ENCODE measurements around the gene IDNK.

Gene IDNK

DNA sequence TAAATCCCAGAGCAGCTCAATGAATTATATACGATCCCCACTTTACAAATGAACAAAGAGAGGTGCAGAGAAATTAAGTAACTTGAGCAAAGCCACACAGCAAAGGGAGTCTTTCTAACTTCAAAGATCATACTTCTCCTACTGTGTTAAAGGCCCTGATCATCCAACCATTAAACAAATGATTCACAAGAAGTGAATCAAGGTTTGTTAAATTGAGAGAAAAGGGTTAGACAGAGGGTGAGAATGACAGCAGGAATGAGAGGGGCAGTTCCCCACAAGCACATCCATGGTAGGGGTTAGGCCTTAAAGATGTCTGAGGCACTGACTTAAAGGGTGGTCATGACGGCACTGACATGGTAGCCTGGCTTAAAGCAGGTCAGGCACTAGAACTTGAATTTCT, 10.7 kb downstream of the IDNK start:
- no peak for DNase-seq (ENCODE audit: low spot score)

DNA sequence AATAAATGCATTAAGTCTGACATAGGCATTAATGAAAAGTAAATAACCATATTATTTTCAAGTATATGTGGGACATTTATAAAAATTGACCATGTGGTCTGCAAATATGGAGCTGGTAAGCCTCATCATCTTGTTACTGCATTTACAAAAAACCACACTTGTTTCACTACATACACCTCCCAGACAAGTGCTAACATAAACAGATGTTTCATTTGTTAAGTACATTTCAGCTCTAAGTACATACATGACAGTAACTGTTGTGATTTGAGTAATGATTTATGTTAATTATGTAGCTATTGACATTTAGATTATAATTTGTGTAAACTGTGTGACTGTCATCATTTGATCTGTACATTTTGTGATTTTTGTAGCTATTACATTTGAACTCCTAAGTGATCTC, 13.9 kb downstream of the IDNK start:
- DNase-seq (ENCODE audit: low spot score) = no peak

DNA sequence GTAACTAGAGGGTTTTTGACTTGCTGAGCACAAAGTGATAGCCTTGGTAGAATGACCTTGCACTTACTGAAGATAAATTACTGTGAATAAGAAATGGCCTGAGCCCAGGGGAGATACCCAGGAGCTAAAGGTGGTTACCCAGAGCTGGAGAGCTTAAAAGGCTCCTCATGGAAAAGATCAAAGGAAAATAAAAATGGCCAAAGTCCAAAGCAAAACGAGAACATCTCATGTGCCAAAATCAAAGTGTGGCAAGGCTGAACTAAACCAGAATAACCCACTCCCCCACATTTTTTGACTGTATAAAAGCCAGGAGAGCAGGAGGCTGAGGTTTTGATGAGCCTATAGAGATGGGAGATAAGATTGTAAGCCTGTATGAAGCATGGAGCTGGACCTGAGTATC, 14.4 kb downstream of the IDNK start:
- no peak for DNase-seq (ENCODE audit: low spot score)

DNA sequence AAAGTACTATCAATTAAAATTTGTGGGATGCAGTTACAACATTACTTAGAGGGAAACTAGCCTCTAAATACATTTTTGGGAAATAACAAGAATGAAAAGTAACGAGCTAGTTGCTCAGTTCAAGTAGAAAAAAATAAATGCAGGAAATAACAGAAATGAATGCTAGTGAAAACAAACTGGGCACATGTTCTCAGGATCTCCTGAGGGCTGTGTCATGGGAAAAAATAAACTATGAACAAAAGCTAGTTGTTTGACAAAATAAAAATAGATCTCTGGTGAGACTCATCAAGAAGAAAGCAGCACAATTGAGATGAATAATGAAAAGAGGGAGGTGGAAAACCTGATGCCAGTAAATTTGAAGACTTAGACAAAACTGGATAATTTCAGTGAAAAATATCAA, 16.3 kb downstream of the IDNK start:
- DNase-seq (ENCODE audit: low spot score) = no peak

DNA sequence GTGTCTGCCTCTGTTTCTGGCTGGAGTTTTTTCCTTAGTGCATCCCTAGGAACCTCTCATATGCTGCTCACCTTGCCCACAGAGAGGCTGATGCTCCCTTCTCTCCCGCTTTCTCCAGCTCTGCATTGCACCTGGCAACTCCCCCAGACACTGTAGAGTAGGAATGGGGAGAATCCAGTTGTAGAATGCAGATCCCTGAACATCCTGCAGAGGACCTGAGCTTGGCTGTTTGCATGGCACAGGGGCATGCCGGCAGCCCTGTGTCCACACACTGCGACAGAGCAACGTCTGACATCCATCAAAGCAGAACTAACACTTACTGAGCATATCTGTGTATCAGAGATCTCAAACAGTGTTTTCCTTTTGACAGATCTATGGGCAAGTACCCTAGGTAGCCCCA, 19.9 kb downstream of the IDNK start:
- DNase-seq (ENCODE audit: low spot score) = no peak

DNA sequence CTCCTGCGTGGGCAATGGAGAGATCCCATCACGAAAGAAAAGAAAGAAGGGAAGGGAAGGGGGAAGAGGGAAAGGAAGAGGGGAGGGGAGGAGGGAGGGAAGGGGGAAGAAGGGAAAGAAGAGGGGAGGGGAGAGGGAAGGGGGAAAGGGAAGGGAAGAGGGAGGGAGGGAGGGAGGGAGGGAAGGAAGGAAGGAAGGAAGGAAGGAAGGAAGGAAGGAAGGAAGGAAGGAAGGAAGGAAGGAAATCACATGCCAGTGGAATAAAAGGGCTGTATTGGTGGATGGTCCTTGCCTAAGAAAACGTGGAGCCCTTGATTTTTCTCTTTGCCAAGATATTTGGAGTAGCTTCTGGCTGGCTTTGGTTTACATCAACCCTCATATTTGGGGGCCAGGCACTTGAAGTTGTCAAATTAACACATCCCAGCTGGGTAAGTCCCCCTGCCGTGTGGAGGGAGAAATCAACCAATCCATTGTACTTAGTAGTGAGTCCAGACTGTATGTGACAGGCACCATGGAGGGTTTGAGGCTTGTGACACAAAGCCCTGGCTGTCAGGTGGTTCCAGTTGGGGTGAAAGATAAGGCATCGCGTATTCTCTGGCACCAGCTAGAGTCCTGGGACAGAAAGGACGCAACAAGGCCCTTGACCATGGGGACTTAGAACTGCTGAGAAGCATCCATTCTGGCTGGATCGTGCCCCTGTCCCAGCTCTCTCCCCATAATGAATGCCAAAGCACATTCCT, 23.7 kb downstream of the IDNK start:
- DNase-seq (ENCODE audit: low spot score) = no peak

DNA sequence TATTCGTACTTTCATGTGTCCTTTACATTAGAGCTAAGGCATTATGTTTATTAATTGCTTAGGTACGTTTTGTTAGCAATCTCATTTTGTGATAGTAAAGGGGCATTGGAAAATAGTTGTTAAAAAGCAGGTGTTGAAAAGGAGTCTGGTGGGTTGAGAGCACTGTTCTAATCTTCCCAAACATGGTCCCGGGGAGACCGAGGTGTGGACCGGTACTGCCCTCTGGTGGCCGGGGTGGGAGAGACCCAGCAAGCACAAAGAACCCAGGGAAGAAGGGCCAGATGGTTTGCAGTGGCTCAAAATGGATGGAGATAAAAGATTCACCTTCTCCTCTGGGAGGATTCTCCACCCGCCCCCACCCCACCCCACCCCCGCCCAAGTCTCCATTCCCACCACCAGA, 26.1 kb downstream of the IDNK start:
- DNase-seq (ENCODE audit: low spot score) = peak; percentile 66

DNA sequence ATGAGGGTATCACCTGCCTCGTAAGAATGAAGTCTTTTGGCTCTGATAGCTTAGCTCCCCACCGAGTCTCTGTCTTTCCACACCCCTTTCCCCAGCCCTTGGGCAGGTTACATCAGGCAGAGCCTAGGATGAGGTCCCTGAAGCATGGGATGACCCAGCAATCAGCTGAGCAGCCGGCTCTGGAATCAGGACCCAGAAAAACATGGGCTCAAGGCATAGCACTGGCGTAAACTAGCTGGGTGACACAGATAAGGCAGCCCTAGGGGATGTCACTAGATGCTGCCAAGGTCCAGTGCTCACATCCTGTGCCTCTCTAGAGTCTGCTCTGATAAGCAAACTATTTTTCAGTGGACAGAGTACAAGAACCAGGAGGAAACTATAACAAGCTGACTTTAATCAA, 26.6 kb downstream of the IDNK start:
- no peak for DNase-seq (ENCODE audit: low spot score)

DNA sequence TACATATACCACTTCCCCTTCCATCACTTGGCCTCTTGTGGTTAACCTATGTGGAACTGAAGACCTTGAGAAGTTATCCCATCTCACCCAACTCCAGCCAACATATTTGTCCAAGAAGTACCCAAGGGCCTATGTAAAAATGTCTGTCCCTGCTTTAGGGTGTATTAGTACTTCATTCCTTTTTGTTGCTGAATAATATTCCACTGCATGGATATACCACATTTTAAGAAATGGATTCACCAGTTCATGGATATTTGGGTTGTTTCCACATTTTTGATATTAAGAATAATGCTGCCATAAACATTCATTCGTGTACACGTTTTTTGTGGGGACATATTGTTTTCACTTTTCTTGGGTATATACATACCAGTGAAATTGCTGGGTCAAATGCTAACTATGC, 28.6 kb downstream of the IDNK start:
- DNase-seq (ENCODE audit: low spot score) = no peak

DNA sequence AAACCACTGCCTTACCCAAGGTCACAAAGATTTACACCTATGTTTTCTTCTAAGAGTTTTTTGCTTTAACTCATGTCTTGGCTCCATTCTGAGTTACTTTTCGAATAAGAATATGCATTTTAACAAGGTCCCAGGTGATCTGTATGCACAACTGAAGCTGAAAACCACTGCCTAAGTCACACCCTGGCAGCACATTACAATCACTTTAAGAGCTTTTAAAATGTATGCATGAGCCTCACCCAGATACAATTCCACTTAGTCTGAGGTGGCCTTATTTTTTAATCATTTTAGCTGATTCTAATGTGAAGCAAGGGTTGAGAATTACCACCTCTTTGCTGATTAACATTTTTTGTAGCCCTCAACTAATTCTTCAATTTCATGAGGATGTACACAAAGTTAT, 29.5 kb downstream of the IDNK start:
- DNase-seq (ENCODE audit: low spot score) = no peak

DNA sequence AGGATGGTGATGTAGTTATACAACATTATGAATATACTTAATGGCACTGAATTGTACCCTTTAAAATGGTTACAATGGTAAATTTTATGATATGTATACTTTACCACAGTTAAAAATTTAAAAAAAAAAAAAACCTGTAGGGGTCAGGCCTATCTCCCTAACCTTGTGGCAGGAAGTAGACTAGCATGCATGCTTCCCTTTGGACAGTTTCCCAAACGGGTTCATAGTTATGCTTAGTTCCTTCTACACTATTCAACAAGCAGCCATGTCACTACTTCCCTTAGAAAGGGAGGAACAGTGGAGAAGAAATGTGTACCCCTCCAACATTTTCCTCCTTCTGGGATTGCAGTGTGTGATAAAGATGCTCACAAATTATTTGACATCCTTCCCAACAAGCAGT, 32.5 kb downstream of the IDNK start:
- no peak for DNase-seq (ENCODE audit: low spot score)

DNA sequence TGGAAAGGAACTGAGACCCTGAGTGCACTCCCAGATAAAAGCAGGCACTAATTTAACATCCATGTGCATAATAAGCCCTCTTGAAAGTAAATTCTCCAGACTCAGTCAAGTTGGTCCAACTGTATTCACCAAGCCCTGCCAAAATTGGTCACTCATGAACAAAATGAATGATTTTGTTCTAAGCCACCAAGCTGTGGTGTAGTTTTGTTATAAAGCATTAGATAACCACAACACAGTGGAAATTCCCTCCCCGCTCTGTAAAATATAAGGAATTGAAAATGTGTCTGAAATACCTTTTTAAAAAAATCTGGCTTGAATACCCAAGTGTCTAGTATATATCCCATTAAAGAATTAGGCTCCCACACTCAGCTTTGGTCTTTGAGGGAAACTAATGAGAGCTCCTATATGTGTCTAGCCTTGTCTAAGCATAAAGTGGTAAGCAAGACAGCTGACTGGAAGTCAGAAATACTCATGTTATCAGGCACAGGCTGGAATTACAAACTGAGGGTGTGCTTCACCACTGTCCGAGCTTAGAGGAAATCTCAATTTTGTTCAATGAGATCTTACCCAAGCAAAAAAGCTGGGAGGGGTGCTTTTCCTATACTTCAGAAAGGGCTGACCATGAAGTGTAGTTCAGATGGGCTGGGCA, 33.2 kb downstream of the IDNK start:
- DNase-seq (ENCODE audit: low spot score) = no peak

DNA sequence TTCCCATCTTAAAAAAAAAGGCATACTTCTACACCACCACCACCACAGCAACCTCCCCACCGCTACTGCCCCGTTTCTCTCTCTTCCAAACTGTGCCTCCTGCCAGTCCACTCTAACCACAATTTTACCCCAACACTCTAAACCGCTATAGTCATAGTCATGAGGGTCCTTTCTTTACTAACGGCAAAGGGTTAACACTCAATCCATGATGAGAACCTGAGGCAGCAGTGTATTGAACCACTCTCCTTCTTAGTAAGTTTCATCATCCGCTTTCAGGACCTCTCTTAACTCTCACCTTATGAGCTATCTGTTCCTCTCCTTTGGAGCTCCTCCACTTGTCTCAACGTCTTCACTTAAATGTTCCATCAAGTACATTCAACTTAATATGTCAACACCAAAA, 34.0 kb downstream of the IDNK start:
- DNase-seq (ENCODE audit: low spot score) = no peak

DNA sequence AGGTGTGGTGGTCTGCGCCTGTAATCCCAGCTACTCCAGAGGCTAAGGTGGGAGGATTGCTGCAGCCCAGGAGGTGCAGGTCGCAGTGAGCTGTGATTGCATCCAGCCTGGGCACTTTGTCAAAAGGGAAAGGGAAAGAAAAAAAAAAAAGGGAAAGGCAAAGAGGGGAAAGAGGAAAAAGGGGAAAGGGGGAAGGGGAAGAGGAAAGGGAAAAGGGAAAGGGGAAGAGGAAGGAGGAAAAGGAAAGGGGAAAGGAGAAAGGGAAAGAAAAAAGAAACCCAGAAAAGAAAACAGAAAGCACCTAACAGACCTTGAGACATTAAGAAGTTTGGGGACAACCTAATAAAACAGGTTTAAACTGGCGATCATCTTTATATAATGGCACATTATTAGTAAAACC, 40.0 kb downstream of the IDNK start:
- no peak for DNase-seq (ENCODE audit: low spot score)

DNA sequence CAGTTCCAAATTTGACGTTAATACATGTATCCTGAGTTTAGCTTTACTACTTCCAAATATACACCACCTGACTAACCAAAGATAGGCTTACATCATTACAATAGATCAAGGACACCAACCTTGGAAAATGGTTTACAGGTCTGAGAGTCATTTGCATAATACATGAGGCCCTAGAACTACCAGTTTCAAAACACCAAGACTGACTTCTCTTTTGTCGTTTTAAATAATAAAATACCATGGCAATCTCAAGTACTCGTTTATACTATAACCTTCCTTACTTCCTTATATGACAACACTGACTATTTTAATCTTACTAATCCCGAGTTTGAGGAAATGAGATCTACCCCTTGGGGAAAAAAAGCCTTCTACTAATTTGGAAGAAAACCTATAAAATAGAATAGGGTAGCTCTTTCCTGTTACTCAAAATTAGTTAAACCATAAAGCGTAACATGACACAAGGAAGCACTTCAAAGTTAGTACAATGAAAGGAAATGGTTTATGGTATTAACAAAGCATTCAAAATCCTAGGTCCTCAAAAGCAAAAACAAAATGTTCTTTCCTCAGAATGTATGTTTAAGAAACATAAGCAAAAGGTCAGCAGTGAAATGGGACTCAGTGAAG, 42.7 kb downstream of the IDNK start:
- no peak for DNase-seq (ENCODE audit: low spot score)

DNA sequence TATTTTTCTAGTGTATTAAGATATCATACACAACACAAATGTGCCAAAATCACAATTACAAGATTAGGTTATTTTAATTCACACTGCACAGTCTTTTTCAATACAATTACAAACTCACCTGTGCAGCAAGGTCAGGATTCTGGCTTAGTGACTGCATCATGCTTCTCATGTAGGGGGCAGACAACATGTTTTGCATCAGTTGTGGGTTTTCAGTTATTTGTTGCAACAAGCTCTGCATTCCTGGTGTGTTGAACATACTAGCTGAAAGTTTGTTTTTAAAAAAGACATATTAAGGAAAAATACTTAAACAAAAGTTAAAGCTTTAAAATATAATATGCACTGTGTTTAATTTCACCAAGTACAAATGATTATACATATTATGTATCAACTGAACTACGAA, 46.1 kb downstream of the IDNK start:
- no peak for DNase-seq (ENCODE audit: low spot score)

DNA sequence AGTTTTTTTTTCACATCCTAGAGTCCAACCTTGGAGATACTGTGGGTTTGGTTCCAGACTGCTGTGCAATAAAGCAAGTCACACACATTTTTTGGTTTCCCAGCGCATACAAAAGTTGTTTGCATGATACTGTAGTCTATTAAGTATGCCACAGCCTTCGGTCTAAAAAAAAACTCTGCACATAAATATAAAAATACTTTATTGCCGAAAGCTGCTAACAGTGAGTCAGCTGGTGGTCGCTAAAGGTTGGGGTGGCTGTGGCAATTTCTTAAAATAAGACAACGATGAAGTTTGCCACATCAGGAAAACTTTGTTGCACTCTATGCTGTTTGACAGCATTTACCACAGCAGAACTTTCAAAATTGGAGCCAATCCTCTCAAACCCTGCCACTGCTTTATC, 47.4 kb downstream of the IDNK start:
- no peak for DNase-seq (ENCODE audit: low spot score)

DNA sequence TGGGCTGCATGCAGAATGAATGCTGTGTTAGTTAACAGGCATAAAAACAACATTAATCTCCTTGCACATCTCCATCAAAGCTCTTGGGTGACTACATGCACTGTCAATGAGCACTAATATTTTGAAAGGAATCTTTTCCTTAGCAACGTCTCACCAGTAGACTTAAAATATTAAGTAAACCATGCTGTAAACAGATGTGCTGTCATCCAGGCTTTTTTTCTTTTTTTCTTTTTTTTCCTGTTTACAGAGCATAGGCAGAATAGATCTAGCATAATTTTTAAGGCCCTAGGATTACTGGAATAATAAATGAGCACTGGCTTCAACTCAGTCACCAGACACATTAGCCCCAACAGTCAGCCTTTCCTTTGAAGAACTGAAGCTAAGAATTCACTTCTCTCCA, 48.5 kb downstream of the IDNK start:
- no peak for DNase-seq (ENCODE audit: low spot score)

DNA sequence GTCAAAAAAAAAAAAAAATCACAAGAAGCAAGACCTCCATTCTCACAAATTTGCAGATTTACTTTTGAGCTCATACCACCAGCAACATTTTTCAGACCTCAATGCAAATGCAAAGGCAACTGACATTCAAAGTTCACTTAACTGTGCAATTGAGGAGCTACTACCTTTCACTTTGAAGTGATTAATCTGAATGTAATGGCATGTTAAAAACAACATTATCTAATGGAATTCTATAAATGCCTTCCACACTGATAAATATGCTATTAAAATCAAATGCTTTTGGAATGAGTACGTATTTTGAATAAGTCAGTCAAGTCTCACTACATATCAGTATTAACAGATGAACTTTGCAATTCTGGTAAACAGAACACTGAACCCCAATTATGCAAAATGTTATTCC, 52.5 kb downstream of the IDNK start:
- DNase-seq (ENCODE audit: low spot score) = no peak

DNA sequence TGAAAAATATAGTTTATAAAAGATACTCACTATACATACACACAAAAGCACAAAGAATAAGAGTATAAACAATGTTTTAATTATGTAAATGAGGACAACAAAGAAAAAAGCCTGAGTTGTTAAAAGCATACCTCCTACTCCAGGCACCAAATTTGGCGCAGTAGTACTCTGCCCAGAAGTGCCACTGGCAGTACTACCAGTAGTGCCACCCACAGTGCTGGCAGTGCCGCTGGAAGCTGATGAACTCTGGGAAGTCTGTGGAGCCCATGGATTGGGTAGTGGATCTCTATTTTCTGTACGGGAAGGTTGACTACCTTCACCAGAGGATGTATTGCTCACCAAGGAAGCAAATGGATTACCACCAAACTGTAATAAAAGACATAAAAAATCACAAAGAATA, 54.7 kb downstream of the IDNK start:
- no peak for DNase-seq (ENCODE audit: low spot score)

DNA sequence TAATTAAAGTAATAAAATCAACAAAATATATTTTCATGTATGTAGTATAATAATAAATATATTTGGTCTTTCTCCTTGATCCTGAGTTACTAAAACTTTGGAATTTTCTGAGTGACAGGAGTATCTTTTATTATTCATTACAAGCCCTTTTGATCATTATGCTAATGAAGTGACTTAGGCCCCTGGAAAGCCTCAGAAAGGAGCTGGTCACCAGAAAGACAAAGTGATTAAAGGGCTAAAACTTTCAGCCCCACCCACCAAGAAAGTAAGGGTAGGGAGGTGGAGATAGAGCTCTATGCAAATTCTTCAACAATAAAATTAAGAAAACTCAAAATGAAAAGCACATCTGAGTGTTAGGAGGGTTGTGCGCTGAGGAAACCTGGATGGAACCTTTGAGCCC, 57.3 kb downstream of the IDNK start:
- DNase-seq (ENCODE audit: low spot score) = no peak

DNA sequence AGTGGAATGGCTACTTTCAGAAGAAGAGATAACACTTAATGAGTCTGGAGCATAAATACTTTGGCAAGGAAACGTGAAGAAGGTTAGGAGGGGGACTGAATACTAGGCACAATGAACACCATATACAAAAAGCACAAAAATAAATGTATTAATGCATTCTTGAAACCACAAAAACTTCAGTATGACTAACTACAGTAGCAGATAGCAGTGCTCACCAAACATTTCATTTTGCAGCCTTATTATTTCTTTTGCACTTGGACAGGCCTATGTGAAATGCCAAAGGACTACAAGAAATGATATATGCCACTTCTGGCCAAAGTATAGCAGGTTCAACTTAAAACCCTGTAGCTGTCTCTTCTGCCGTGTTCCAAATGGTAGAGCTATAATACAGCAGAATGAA, 58.5 kb downstream of the IDNK start:
- no peak for DNase-seq (ENCODE audit: low spot score)

DNA sequence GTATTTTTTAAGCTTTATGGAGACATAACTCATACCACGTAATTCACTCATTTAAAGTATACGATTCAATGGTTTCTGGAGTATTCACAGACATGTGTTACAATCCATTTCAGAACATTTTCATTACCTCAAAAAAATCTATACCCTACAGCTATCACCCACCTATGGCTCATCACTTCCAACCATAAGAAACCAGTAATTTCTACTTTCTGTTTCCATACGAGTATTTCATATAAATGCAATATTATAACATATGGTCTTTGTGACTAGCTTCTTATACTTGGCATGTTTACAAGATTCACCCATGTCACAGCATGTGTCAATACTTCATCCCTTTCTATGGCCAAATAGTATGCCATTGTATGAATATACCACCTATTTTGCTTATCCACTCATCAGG, 66.0 kb downstream of the IDNK start:
- DNase-seq (ENCODE audit: low spot score) = no peak

DNA sequence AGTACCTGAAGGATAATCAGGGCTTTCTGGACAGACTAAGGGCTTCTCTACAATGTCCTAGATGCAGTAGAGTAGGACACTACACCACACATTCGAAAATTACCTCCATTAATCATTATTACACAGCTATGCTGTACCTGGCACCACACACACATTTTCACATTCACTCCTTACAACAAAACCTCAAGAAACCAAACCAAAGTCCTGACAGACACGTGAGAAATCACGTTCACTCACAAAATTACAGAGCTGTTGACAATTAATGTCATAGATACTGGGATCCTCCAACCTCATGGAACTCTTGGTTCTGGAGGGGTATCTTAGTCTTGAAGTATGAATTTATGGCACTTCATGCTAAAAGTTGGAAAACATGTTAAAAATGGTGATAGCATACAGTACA, 68.5 kb downstream of the IDNK start:
- no peak for DNase-seq (ENCODE audit: low spot score)

Data from HuH-7 (cell line).